HG03469 (cell line): ENCODE results near the gene SMARCA2.
"Not testable (repeated sequence)": the region's sequence is repeated elsewhere in the genome, so short reads cannot be mapped to it uniquely, and the experiment has no call there.

ENCODE experiments used
- ATAC-seq: cut with Tn5 transposase; IDR thresholded peaks from one replicate; pipeline ENCODE4 v1.9.1; 2021; ENCODE audit warnings: mild to moderate bottlenecking, moderate library complexity, moderate number of reproducible peaks; ENCODE audit not compliant: unreplicated experiment

Gene SMARCA2

DNA sequence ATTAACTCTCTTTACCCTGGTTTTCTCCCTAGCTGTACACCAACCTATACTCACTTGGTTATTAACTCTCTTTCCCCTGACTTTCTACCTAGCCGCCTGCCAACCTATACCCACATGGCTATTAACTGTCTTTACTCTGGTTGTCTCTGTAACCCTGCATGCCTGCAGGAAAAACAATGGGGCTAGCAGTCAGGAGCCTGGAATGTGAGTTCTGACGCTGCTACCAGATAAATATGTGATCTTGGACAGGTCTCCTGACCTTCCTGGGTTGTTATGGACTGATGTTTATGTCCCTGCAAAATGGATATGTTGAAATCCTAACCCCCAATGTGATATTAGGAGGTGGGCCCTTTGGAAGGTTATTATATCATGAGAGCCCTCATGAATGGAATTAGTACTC, 119.2 kb downstream of the SMARCA2 start:
- no peak for ATAC-seq

DNA sequence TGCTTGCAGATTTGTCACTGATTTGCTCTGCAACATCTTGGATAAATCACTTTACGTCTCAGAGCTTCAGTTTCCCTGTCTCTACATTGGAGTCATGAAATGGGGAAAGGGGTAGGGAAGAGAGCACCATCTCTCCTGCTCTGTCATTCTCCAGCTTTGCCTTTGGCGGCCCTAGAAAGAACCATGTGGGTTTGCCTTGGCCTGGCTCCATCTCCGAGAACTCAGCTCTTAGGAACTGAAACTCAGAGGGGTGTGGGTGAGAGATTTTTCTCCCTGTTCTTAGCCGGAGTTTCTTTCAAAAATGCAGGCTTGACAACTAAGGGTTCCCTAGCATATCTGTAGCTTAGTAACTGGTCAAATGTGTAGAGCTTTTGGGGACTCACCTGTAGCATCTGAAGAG, 123.5 kb downstream of the SMARCA2 start:
- ATAC-seq = no peak

DNA sequence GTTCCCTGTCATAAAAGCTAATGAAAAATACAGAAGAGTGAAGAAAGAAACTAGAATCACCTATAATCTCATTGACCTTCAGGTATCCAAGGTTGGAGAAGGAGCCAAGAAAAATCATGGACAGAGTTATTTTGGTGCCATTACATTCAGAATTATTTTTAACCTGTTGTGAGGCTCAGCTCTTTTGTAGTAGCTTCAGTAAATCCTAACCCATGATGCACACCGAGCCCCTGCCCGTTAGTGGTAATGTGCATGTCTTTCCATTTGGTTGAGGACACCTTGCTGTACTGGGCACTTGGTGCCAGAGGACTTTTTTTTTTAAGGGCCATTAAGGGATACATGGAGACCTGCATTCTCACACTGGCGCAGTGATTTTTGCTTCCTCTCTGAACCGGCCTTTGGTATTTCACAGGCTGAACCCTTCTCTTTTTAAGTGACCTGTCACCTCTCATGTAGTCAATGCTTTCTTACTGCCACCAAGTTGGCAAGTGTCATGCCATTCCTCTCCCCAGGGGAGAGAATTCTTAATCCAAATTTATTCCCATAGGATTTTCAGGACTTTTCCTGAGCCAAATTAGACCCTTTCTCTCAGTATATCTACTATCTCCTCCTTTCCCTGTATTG, 125.6 kb downstream of the SMARCA2 start:
- no peak for ATAC-seq

DNA sequence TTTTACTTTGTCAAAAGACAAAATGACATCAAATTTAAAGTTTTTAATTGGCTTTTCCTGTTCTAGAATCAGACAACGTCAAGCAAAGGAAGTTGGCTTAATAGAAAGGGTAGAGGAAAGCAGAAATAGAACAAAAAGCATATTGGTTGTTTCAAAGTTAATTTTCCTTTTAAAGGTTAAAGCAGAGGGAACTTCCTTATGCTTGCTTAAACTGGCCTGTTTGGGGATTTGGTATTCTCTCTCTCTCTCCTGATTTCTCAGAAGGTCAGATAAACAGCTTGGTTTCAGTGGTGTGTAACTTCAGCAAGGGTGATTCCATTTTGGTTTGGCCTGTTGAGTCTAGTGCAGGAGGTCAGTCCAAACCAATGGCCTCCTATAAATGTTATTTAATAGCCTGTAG, 127.1 kb downstream of the SMARCA2 start:
- ATAC-seq = no peak

DNA sequence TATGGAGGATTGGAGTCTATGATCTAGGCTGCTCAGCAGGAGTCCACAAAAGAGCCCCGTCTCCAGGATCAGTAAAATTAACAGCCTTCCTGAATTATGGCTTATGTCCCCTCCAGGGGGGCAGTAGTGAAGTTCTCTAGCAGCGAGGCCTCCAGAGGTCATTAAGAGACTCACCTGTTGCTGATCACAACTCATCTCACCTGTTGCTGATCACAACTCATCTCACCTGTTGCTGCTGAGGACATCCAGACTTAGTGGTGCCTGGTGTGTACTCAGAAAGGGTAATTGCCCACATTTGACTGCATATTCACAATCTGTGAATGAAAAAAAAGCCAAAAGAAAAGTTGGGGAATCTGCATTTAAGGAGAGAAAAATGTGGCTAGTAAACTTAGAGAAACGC, 129.5 kb downstream of the SMARCA2 start:
- no peak for ATAC-seq

DNA sequence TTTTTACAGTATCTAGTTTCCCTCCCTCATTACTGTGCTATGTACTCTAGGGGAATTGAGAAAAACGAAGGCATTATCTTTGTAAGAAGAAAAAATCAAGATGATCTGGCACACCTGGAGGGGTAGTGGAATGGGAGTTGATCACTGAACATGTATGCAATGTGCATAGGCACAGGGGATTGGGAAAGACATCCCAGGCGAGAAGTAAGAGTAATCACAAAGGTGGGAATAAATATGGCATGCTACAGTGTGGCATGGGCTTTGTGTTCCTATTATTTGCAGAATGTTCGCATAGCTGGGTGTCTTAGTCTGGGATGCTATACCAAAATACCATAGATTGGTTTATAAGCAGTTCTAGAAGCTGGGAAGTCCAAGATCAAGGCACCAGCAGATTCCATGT, 130.6 kb downstream of the SMARCA2 start:
- no peak for ATAC-seq

DNA sequence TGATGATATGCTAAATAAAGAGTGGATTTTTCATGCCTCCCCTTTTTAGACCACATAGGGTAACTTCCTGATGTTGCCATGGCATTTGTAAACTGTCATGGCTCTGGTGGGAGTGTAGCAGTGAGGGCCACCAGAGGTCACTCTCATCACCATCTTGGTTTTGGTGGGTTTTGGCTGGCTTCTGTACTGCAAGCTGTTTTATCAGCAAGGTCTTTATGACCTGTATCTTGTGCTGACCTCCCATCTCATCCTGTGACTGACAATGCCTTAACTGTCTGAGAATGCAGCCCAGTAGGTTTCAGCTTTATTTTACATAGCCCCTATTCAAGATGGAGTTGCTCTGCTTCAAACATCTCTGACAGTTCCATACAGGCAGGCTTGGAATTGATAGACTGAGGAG, 131.6 kb downstream of the SMARCA2 start:
- not testable (repeated sequence) for ATAC-seq

DNA sequence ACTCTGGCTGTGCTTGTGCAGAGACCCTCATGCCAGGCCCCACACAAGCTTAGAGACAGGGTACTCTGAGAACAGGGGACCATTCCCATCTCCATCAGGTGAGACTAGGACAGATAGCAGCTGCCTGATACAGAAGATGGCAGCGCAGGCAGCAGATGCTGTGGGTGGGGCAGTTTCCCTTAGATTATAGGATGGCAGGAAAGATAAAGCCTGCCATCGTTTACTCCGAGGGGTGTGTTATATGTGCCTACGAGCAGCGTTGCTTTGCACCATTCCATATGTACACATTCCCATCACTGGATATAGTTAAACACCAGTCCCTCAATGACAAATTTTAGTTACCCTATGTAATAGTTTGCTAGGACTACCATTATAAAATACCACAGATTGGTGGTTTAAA, 135.2 kb downstream of the SMARCA2 start:
- no peak for ATAC-seq

DNA sequence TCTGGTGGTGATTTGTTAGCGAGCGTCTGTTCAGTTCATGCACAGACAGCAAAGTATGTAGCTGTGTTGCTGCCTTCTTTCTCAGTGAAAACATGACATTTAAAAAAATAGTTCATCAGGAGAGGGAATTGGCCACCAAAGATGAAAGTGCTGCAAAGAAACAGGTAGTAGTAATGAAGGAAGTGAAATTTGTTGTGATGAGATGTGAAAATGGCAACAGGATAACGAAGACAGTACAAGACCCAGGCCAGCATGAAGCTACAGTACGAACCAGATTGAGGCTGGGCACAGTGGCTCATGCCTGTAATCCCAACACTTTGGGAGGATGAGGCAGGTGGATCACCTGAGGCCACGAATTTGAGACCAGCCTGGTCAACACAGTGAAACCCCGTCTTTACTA, 136.0 kb downstream of the SMARCA2 start:
- no peak for ATAC-seq

DNA sequence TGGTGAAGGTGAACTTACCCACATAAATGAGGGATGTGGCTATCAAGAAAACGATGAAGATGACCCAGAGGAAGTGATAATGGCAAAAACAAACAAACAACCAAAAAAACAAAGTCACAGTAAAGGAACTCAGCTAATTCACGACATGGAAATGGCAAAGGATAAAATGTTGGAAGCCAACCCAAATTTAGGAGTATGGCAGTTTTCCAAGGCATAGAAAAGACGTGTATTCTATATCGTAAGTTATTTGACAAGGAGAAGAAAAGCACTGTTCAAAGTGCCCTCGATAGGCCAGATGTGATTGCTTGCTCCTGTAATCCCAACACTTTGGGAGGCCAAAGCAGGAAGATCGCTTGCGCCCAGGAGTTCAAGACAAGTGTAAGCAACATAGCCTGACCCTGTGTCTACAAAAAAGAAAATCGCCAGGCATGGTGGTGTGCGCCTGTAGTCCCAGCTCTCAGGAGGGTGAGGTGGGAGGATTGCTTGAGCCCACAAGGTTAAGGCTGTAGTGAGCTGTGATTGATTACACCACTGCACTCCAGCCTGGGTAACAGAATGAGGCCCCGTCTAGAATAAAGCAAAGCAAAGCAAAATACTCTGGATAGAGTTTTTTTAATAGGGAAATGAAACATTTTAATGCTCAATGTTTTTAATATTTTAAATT, 138.0 kb downstream of the SMARCA2 start:
- ATAC-seq = no peak

DNA sequence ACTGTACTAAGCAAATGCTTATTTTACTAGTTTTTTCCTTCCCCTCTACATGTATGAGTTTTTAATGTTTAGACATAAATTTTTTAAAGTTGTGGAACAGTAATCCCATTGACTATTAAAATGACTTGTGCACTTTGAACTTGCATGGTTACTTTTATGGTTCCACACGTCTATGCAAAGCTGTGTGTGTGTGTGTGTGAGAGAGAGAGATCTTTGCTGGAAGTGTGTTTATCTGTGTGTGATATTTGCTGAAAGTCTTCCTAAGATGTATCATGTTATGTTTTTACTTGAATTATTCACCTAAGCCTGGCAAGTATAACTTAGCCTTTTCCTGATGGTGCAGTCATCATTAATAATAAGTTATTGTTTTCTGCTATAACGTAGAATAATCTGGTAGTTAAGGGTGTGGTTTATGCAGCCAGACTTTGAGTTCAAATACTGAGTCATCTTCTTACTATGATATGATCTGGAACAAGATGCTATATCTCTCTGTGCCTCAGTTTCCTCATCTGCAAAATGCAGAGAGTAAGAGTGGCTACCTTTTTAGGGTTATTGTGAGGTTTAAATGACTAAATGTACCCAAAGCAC, 138.6 kb downstream of the SMARCA2 start:
- no peak for ATAC-seq

DNA sequence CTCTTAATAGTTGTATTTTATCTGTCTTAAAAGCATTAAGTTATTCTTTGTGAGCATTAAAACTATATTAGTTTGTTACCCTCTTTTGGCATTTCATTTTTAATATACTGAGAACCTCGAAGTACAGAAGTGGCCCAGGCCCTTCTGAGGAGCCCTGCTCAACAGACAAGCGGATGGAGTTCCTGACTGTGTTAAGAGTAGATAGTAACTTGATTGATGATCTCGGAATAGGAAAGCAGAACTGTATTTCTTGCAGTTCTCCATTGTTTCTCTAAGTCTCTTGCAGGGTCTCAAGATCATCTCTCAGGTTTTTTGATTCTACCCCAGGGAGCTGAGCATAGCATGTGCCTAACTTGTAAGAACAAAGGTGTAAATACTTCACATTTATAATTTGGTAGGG, 139.6 kb downstream of the SMARCA2 start:
- no peak for ATAC-seq

DNA sequence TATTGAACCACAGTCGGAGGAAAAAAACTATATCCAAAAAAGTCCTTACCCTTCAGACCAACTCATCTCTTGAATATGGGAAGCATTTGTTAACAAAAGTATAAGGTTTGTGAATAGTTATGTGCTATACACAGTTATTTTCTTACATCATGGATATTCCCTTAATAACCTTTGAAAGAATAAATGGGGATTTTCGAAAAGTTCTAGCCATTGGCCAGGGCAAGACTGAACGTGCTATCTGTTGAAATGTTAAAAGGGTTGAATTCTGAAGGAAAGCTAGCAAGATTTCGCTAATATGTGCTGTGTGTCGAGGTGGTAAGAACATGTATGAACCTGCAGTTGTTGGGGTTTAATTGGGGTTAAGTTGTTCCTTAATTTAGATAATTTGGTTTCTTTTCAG, 140.8 kb downstream of the SMARCA2 start:
- no peak for ATAC-seq

DNA sequence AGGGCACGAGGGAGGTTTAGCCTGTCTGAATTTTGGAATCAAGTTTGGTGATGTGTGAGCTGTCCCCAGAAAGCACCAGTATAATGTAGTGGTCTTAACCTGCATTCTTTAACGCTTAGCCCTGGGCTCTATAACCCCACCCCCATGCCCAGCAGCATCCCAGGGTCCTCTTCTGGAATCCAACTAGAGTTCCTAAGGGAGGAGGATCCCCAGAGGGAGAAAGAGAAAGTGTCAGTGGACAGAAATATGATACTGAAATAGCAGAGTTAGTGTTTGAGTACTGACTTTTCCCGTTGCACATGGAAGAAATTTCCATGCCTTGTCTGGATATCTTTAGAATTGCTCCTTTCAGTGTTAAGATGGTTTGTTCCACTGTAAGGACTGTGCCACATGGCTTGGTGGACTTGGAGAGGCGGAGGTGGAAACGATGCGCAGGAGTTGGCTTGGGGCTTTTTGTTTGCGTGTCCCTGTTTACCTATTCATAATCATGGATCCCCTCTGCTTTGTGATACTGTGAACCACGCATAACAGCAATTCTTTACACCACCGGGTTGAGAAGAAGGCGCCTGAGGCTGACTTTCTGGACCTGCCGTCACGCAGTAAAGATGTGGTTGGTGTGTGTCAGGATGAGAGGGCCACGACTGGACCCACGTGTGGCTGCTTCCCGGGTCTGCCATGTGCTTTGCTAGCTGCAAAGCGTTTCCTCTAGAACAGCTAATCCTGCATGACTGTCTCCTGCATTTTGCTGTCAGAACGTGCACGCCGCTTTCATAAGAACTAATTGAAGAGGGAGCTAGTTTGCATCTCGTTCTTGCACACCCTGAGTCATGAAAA, 142.3 kb downstream of the SMARCA2 start:
- peak; percentile 39 for ATAC-seq

DNA sequence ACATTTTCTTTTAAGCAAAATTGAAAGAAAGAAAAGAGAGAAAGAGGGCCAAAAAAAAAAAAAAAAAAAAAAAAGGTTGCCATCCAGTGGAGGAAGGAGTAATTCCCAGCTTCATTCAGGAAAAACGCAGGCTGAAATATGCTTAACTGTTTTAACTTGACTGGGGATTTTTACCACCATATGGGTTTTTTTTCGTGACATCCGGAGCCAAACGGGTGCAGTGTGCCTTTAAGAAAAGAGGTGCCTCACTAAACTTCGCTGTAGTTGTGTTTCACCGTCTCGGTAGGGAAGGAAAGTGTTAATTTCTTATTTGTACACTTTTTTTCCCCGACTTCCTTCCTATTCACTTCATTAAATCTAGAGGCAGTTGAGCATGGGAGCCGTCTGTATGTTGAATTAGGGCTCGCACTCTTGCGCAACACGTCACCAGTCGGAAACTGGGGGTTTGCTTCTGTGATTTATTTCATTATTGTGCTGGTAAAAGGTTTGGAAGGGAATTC, 143.0 kb downstream of the SMARCA2 start:
- ATAC-seq = no peak

DNA sequence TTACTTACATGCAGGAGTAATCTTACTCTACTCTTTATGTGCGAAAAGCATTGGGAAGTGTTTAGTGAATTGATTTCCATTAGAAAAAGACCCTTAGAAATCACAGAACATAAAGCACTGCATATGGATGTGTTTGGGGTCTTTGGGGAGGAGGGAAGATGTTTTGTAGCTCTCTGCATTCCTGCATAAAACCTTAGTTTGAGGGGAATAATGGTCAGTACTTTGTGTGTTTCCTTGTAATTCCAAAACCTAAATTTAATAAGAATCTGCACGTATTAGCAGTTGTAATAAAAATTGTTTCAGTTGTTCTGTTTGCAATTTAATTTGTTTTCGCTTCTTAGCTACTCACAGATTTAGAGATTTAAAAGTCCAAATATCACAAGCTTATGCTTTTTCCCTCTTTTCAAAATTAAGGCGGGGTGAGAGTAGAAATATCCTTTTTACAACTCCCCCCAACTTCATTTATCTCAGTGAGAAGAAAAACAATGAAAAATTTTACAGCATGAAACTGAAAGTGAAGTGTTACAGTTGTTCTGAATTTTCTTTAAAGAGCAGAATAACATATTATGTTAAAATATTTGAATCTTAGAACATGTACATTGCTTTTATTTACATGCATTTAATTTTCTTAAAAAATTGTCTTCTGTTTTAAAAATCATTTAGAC, 143.8 kb downstream of the SMARCA2 start:
- no peak for ATAC-seq

DNA sequence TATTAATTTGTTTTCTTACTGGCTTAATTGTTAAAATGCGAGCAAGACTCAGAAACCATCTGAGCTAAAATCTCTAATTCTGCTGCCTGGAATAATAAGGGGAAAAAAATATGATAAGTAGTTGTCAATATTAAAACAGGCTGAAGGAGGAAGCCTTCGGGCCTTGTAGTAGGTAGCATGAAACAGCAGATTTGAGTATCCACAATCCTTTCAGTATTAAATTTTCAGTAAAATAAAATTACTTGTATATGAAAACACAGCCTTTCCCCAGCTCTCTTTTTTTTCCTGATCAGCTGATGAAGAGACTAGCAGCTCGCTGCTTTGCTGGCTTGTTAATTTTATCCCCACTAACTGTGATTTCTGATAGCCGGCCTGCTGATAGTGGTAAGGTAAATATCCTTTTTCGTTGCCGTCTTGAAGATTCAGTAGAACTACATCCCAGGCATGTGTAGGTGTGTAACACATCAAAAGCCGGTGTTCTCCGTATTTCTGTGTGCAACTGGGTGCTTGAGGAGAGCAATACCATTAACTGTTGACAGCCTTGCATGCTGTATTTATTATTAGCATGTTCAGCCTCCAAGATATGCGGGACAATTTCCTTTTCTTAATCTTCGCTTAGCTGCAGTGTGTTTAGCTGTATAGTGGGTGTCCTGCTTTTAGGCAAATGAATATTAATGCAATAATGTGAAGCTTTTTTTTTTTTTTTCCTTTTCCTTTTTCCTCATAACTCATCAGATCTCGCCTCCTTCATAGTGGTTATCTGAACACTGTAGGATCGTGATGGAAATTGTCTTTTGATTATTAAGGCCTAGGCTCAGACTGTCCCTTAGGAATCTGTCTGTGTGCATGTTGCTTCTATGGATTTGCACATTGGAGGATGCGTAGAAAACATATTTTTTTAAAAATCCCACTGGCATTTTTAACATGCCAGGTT, 144.6 kb downstream of the SMARCA2 start:
- ATAC-seq = no peak

DNA sequence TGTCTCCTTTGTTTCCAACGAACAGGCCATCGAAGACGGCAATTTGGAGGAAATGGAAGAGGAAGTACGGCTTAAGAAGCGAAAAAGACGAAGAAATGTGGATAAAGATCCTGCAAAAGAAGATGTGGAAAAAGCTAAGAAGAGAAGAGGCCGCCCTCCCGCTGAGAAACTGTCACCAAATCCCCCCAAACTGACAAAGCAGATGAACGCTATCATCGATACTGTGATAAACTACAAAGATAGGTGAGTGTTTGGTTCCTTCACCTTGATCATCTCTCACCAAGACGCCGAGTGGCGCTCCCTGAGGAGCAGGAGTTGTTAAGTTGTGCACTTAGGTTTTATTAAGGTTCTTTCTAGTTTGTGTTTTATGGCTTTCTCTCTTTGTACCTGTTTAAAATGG, 146.5 kb downstream of the SMARCA2 start:
- ATAC-seq = no peak

DNA sequence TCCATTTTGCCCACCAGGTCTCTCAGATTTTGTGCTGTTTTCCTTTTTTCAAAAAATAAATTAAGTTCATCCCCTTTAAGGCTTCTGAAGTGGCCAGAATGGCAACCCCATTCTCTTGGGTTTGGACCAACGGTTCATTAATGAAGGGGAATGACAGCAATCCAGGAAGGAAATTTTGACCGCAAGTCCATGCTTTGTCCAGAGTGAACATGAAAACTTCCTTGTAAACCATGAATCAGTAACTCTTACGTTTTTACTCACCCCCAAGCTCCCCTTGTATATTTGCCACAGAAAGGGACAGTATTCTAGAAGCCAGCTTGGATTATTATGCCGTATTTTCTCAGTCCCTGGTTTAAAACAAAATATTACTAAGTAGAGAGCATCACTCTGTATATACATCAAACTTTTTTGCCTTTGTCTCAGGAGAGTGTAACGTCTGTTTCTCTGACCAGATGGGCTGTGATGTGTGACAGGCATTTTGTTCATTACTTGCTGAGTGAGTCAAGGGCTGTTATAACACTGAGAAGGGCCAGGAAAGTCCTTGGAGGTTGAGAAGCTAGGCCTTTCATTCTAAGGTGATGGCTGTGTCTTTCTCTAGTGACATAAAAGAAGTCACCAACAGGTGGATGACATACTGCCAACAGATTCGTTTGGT, 148.2 kb downstream of the SMARCA2 start:
- no peak for ATAC-seq
